ENCODE data around the gene SCML1.

Gene SCML1

DNA sequence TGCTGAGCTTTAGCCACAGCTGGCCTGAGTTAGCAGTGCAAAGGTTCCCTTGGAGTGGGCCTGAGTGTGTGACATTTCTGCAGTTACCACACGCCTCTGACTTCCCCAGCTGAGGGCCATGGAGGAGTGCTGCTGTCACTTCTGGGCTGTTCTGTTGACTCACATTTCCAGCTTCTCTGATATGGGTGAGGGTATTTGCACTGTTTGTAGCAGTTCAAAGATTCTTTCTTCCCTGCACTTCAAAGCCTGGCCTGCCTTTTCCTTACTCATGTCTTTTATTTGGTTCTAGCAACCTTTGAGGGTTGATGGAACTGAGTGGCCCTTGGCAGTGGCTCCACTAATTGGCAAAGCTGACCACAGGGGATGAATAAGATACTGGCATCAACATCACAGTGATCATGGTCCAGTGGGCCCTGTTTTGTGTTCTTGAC is 26.4 kb upstream of the SCML1 start:
- H3K27ac ChIP-seq (ENCODE audit: low read depth, low read length) = no peak overlapping the region
- H3K4me1 ChIP-seq (ENCODE audit: control insufficient read depth in 5 of 5, insufficient read depth in 5 of 5, low read length in 5 of 5) = peaks cover 0 to 6% (median 0%) of the 10 kb centered on the region in 5 donors

GRCh38 chrX:17713288-17713687 is 24.0 kb upstream of the SCML1 start:
- no peaks in the 10 kb centered on the region for H3K36me3 ChIP-seq (ENCODE audit: control insufficient read depth in 5 of 5, insufficient read depth in 5 of 5, low read length in 5 of 5)
- no peak overlapping the region for H3K9ac ChIP-seq (ENCODE audit: low read length in 5 of 5)
- H3K4me1 ChIP-seq (ENCODE audit: control insufficient read depth in 5 of 5, insufficient read depth in 5 of 5, low read length in 5 of 5) = peaks cover 0 to 6% (median 0%) of the 10 kb centered on the region in 5 donors
- H3K27me3 ChIP-seq (ENCODE audit: control insufficient read depth in 5 of 5, insufficient read depth in 4 of 5, low read length in 5 of 5) = peaks cover 0 to 7% (median 0%) of the 10 kb centered on the region in 5 donors
- no peak overlapping the region for H3K4me3 ChIP-seq (ENCODE audit: low read depth in 1 of 5, low read length in 5 of 5)
- no peaks in the 10 kb centered on the region for H3K9me3 ChIP-seq (ENCODE audit: control insufficient read depth in 5 of 5, low read length in 5 of 5)
- H3K27ac ChIP-seq (ENCODE audit: low read depth, low read length) = no peak overlapping the region

More for the DNA sequence above, 26.4 kb upstream of the SCML1 start:
- peaks cover 0 to 7% (median 0%) of the 10 kb centered on the region in 5 donors for H3K27me3 ChIP-seq (ENCODE audit: control insufficient read depth in 5 of 5, insufficient read depth in 4 of 5, low read length in 5 of 5)
- no peak overlapping the region for H3K4me3 ChIP-seq (ENCODE audit: low read depth in 1 of 5, low read length in 5 of 5)
- no peaks in the 10 kb centered on the region for H3K9me3 ChIP-seq (ENCODE audit: control insufficient read depth in 5 of 5, low read length in 5 of 5)
- no peak overlapping the region for H3K9ac ChIP-seq (ENCODE audit: low read length in 5 of 5)
- no peaks in the 10 kb centered on the region for H3K36me3 ChIP-seq (ENCODE audit: control insufficient read depth in 5 of 5, insufficient read depth in 5 of 5, low read length in 5 of 5)

GRCh38 chrX:17718649-17719165 is 18.6 kb upstream of the SCML1 start:
- Histone ChIP-seq H3K27ac (ENCODE audit: low read depth, low read length) (no peak overlapping the region), H3K9me3 (ENCODE audit: control insufficient read depth in 5 of 5, low read length in 5 of 5) (no peaks in the 10 kb centered on the region), H3K4me1 (ENCODE audit: control insufficient read depth in 5 of 5, insufficient read depth in 5 of 5, low read length in 5 of 5) (no peaks in the 10 kb centered on the region), H3K4me3 (ENCODE audit: low read depth in 1 of 5, low read length in 5 of 5) (no peak overlapping the region), H3K9ac (ENCODE audit: low read length in 5 of 5) (no peak overlapping the region), H3K27me3 (ENCODE audit: control insufficient read depth in 5 of 5, insufficient read depth in 4 of 5, low read length in 5 of 5) (peaks cover 0 to 4% (median 0%) of the 10 kb centered on the region in 5 donors), H3K36me3 (ENCODE audit: control insufficient read depth in 5 of 5, insufficient read depth in 5 of 5, low read length in 5 of 5) (no peaks in the 10 kb centered on the region)

DNA sequence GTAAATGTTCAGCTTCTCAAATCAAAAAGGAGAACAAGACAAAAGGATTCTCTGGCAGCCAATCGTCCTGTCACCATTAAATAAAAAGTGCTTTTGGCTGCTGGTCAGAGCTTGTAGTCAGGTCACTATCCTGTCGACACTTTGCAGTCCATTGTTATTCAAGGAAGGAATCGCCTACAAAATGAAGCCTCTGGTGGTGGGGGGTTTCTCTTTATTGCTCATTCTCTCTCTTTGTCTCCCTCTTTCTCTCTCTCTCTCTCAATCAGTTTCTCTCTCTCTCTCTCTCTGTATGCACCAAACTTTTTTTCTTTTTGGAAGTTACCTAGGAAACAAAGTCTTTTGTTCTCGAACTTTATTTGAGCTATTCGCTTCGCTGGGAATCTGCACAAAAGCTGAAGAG is 17.6 kb upstream of the SCML1 start:
- Histone ChIP-seq H3K4me1 (ENCODE audit: control insufficient read depth in 5 of 5, insufficient read depth in 5 of 5, low read length in 5 of 5) (no peaks in the 10 kb centered on the region), H3K9me3 (ENCODE audit: control insufficient read depth in 5 of 5, low read length in 5 of 5) (no peaks in the 10 kb centered on the region), H3K9ac (ENCODE audit: low read length in 5 of 5) (no peak overlapping the region), H3K4me3 (ENCODE audit: low read depth in 1 of 5, low read length in 5 of 5) (no peak overlapping the region), H3K27me3 (ENCODE audit: control insufficient read depth in 5 of 5, insufficient read depth in 4 of 5, low read length in 5 of 5) (peaks cover 0 to 4% (median 0%) of the 10 kb centered on the region in 5 donors), H3K36me3 (ENCODE audit: control insufficient read depth in 5 of 5, insufficient read depth in 5 of 5, low read length in 5 of 5) (no peaks in the 10 kb centered on the region), H3K27ac (ENCODE audit: low read depth, low read length) (no peak overlapping the region)

DNA sequence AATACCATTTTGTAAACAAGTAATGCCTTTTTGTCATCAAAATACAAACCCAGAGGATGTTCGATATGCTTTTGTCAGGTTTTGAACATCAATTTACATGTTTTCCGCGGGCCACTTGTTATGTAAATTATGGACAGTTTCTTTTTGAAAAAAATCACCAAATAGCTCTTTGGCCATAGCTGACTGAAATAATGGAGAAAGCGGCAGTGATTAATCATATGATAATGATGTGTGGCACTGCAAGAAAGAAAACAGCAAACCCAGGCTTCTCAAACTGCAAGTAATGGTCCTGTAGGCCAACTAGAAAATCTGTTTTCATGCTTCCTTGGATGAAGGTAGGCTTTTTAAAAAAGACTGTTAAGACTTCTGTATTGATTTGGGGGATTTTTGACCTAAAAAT is 15.6 kb upstream of the SCML1 start:
- no peaks in the 10 kb centered on the region for H3K4me1 ChIP-seq (ENCODE audit: control insufficient read depth in 5 of 5, insufficient read depth in 5 of 5, low read length in 5 of 5)
- no peaks in the 10 kb centered on the region for H3K9me3 ChIP-seq (ENCODE audit: control insufficient read depth in 5 of 5, low read length in 5 of 5)
- H3K27ac ChIP-seq (ENCODE audit: low read depth, low read length) = no peak overlapping the region
- H3K4me3 ChIP-seq (ENCODE audit: low read depth in 1 of 5, low read length in 5 of 5) = no peak overlapping the region
- peaks cover 0 to 8% (median 5%) of the 10 kb centered on the region in 5 donors for H3K36me3 ChIP-seq (ENCODE audit: control insufficient read depth in 5 of 5, insufficient read depth in 5 of 5, low read length in 5 of 5)
- H3K9ac ChIP-seq (ENCODE audit: low read length in 5 of 5) = no peak overlapping the region
- H3K27me3 ChIP-seq (ENCODE audit: control insufficient read depth in 5 of 5, insufficient read depth in 4 of 5, low read length in 5 of 5) = peaks cover 0 to 5% (median 3%) of the 10 kb centered on the region in 5 donors

DNA sequence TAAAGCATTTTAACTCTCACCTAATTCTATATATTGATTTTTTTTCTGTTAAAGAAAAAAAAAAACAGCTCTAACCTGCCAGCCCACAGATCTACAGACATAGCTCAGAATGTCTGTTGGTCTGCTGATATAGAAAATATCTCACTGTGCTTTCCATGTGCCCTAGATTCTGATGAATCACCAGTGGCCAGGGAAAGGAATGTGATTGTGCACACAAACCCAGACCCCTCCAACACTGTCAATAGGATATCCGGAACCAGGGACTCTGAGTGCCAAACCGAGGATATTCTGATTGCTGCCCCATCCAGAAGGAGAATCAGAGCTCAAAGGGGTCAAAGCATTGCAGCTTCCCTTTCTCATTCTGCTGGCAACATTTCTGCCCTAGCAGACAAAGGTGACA is 12.1 kb upstream of the SCML1 start:
- Histone ChIP-seq H3K27me3 (ENCODE audit: control insufficient read depth in 5 of 5, insufficient read depth in 4 of 5, low read length in 5 of 5) (peaks cover 0 to 5% (median 0%) of the 10 kb centered on the region in 5 donors), H3K9ac (ENCODE audit: low read length in 5 of 5) (no peak overlapping the region), H3K4me3 (ENCODE audit: low read depth in 1 of 5, low read length in 5 of 5) (no peak overlapping the region), H3K36me3 (ENCODE audit: control insufficient read depth in 5 of 5, insufficient read depth in 5 of 5, low read length in 5 of 5) (peaks cover 2 to 8% (median 6%) of the 10 kb centered on the region in 5 donors), H3K9me3 (ENCODE audit: control insufficient read depth in 5 of 5, low read length in 5 of 5) (no peaks in the 10 kb centered on the region), H3K27ac (ENCODE audit: low read depth, low read length) (no peak overlapping the region), H3K4me1 (ENCODE audit: control insufficient read depth in 5 of 5, insufficient read depth in 5 of 5, low read length in 5 of 5) (no peaks in the 10 kb centered on the region)

GRCh38 chrX:17732138-17732783 is 5.0 kb upstream of the SCML1 start:
- H3K27me3 ChIP-seq (ENCODE audit: control insufficient read depth in 5 of 5, insufficient read depth in 4 of 5, low read length in 5 of 5) = peaks cover 0 to 4% (median 0%) of the 10 kb centered on the region in 5 donors
- no peak overlapping the region for H3K4me3 ChIP-seq (ENCODE audit: low read depth in 1 of 5, low read length in 5 of 5)
- H3K36me3 ChIP-seq (ENCODE audit: control insufficient read depth in 5 of 5, insufficient read depth in 5 of 5, low read length in 5 of 5) = peaks cover 0 to 9% (median 2%) of the 10 kb centered on the region in 5 donors
- H3K9ac ChIP-seq (ENCODE audit: low read length in 5 of 5) = no peak overlapping the region
- H3K4me1 ChIP-seq (ENCODE audit: control insufficient read depth in 5 of 5, insufficient read depth in 5 of 5, low read length in 5 of 5) = peaks cover 0 to 6% (median 0%) of the 10 kb centered on the region in 5 donors
- H3K27ac ChIP-seq (ENCODE audit: low read depth, low read length) = no peak overlapping the region
- H3K9me3 ChIP-seq (ENCODE audit: control insufficient read depth in 5 of 5, low read length in 5 of 5) = no peaks in the 10 kb centered on the region

DNA sequence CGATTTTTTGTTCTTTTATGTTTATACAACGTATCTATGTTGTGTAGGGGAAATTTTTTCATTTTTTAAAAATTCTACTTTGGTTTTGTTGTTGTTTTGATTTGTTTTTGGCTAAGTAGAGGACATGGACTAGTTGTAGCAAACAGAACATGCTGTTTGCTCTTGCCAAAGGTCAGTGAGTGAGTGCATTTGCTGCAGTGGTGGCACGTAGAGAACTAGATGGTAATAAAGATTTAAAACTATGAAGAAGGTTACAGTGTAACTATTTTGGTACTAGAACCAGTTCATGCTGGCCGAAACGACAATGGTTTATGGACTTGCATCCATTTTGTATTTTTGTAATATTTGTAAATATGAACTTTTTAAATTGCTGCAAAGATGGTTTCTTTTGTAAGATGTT is 1.9 kb upstream of the SCML1 start:
- H3K9me3 ChIP-seq (ENCODE audit: control insufficient read depth in 5 of 5, low read length in 5 of 5) = no peaks in the 10 kb centered on the region
- H3K4me3 ChIP-seq (ENCODE audit: low read depth in 1 of 5, low read length in 5 of 5) = no peak overlapping the region
- H3K4me1 ChIP-seq (ENCODE audit: control insufficient read depth in 5 of 5, insufficient read depth in 5 of 5, low read length in 5 of 5) = peaks cover 0 to 11% (median 0%) of the 10 kb centered on the region in 5 donors
- H3K27ac ChIP-seq (ENCODE audit: low read depth, low read length) = peak overlapping the region; percentile 57
- peaks cover 0 to 3% (median 0%) of the 10 kb centered on the region in 5 donors for H3K36me3 ChIP-seq (ENCODE audit: control insufficient read depth in 5 of 5, insufficient read depth in 5 of 5, low read length in 5 of 5)
- peaks cover 0 to 4% (median 0%) of the 10 kb centered on the region in 5 donors for H3K27me3 ChIP-seq (ENCODE audit: control insufficient read depth in 5 of 5, insufficient read depth in 4 of 5, low read length in 5 of 5)
- no peak overlapping the region for H3K9ac ChIP-seq (ENCODE audit: low read length in 5 of 5)

DNA sequence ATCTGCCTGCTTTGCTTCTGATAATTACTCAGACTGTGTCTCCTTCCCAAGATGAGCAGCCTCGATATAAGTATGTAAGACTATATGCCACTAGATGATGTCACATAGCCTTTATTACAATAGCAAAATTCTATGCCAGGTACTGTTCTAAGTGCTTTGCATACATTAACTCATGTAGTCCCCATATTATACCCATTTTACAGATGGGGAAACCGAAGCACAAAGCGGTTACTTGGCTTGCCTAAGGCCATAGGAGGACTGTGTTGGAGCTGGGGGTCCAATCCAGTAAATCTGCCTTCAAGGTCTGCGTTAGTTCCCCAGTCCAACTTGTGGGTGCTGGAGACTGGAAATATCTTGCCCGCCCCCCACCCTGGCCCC is 826 bp upstream of the SCML1 start:
- Histone ChIP-seq H3K9ac (ENCODE audit: low read length in 5 of 5) (peak overlapping the region in 2 of 5 donors; percentile 35 to 60), H3K27ac (ENCODE audit: low read depth, low read length) (peak overlapping the region; percentile 57), H3K9me3 (ENCODE audit: control insufficient read depth in 5 of 5, low read length in 5 of 5) (no peaks in the 10 kb centered on the region), H3K27me3 (ENCODE audit: control insufficient read depth in 5 of 5, insufficient read depth in 4 of 5, low read length in 5 of 5) (peaks cover 0 to 4% (median 2%) of the 10 kb centered on the region in 5 donors), H3K36me3 (ENCODE audit: control insufficient read depth in 5 of 5, insufficient read depth in 5 of 5, low read length in 5 of 5) (peaks cover 0 to 3% (median 0%) of the 10 kb centered on the region in 5 donors), H3K4me1 (ENCODE audit: control insufficient read depth in 5 of 5, insufficient read depth in 5 of 5, low read length in 5 of 5) (peaks cover 0 to 11% (median 0%) of the 10 kb centered on the region in 5 donors), H3K4me3 (ENCODE audit: low read depth in 1 of 5, low read length in 5 of 5) (peak overlapping the region; percentile 51 to 74 (median 54))

- Histone ChIP-seq H3K36me3 (ENCODE audit: control insufficient read depth in 5 of 5, insufficient read depth in 5 of 5, low read length in 5 of 5) (no peaks in the 10 kb centered on the region), H3K4me1 (ENCODE audit: control insufficient read depth in 5 of 5, insufficient read depth in 5 of 5, low read length in 5 of 5) (peaks cover 0 to 11% (median 0%) of the 10 kb centered on the region in 5 donors), H3K9me3 (ENCODE audit: control insufficient read depth in 5 of 5, low read length in 5 of 5) (no peaks in the 10 kb centered on the region), H3K9ac (ENCODE audit: low read length in 5 of 5) (peak overlapping the region; percentile 59 to 89 (median 77)), H3K4me3 (ENCODE audit: low read depth in 1 of 5, low read length in 5 of 5) (peak overlapping the region; percentile 68 to 83 (median 72)), H3K27ac (ENCODE audit: low read depth, low read length) (peak overlapping the region; percentile 91), H3K27me3 (ENCODE audit: control insufficient read depth in 5 of 5, insufficient read depth in 4 of 5, low read length in 5 of 5) (peaks cover 0 to 5% (median 0%) of the 10 kb centered on the region in 5 donors)
These were observed 355 bp downstream of the SCML1 start for GRCh38 chrX:17737710-17737985.
